GM12865 (cell line): ENCODE data around the gene CCDC59.

Experiments
- DNase-seq: peaks from one replicate; pipeline ENCODE4 v3.0.0; 2010; ENCODE audit warnings: low read depth
- H3K4me3 ChIP-seq: 2 replicates; pipeline ENCODE4 v1.5.1; 2011; ENCODE audit warnings: mild to moderate bottlenecking, low read depth, low read length, control low read depth
- CTCF ChIP-seq: IDR thresholded peaks from 2 replicates; pipeline ENCODE4 v1.5.1; 2011; ENCODE audit warnings: low read length, control low read depth, low read depth, inconsistent platforms; ENCODE audit not compliant: insufficient read depth; ENCODE audit errors: missing control alignments

The CCDC59 gene

GRCh38 chr12:82358200-82359114 lies at the start of gene CCDC59, which contains the start of gene METTL25:
TSS of gene CCDC59 (minus strand) at chr12:82358387. CDS start at chr12:82358376, 11 bp downstream.
TSS of gene METTL25 (plus strand) at chr12:82358529. CDS start at chr12:82358566, 37 bp downstream.
- DNase-seq: peak; percentile 98
- H3K4me3 ChIP-seq: peak within 1 kb of the TSS; percentile 68
- TF ChIP-seq CTCF: peak; percentile 94

DNA sequence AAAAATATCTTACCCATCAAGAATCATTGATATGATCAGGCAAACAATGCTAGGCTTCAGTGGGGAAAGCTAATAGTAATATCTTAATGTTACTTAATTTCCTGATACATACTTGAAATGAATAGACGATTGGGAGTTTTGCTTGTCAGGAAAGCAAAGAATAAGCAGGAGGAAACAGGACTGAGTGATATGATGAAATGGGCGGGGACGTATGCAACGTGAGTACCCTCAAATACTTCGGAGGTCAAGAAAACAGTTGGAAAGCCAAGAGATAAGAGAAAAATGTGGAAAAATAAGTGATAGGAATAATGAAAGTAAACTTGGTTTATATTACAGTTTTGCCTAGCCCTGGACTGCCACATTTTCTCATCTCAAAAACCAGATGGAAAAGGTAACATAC lies 49.3 kb upstream of the CCDC59 start:
- no peak for TF ChIP-seq CTCF
- no peak for DNase-seq
- H3K4me3 ChIP-seq: no peak overlapping the region

DNA sequence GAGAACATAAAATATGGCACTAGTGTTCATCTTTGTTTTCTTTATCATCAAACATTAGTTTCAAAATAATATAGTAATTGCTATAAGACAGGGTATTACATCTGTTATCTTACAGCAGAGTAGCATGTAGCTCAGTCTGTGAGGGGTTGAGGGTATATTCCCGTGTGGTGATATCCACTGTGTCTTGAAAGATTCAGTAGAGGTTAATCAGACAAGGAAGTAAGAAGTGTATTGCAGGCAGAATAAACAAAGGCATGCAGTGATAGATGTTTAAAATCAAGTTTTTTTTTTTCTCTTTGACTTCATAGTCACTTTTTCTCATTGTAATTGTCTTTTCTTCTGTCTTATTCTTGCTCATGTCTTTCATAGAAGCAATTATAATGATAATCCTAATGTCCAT lies 48.5 kb upstream of the CCDC59 start:
- no peak overlapping the region for H3K4me3 ChIP-seq
- no peak for DNase-seq
- TF ChIP-seq CTCF: no peak

- no peak overlapping the region for H3K4me3 ChIP-seq
- TF ChIP-seq CTCF: no peak
- no peak for DNase-seq
Measured at GRCh38 chr12:82400819-82401218, 42.6 kb upstream of the CCDC59 start.

- no peak overlapping the region for H3K4me3 ChIP-seq
- no peak for DNase-seq
- TF ChIP-seq CTCF: no peak
Measured at GRCh38 chr12:82398879-82399278, 40.7 kb upstream of the CCDC59 start.

DNA sequence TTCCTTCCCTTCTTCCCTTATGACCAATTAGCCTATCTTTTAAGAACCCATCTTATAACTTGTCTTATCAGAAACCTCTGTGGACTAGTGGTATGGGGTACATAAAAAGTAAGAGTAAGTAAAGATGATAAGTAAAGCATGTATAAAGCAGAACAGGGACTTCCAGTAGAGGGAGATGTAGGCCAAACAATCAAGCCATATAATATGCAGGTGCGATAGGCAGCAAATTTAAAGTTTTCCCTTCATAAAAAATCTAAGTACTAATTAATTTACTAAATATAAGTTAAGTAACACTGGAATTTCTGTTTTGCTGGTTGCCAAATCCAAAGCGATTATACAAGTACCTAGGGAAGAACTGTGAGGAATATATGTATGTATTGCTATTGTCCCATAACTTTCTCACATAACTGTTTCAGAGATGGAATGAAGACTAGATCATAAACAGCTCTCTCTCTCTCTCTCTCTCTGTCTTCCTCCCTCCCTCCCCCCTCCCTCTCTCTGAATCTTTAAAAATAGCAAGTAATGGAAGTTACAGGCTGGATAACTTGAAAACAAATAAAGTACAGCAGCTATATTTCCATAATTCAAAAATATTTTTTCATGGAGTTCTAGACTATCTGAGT lies 25.9 kb upstream of the CCDC59 start:
- TF ChIP-seq CTCF: peak; percentile 23
- peak; percentile 11 for DNase-seq
- no peak overlapping the region for H3K4me3 ChIP-seq
